ENCODE results near the gene TMEM18. TPM values are rescaled to one million over a fixed set of nuclear protein-coding genes. Genes with fewer than 3 reads are reported as not detected.

Gene TMEM18
- total RNA-seq, 4 donors from 2014 or later = 15.1 to 20.5 (median 17.1) TPM

- intact Hi-C loops (cut with DNase I; ENCODE audit: low total_unique reads) = no loop called here
- TF ChIP-seq CTCF (IDR thresholded peaks at IDR 0.05) (no peak), POLR2A (IDR thresholded peaks at IDR 0.05) (no peak)
- no peak overlapping the region for H3K4me3 ChIP-seq (ENCODE audit: low read depth, poor library complexity, severe bottlenecking)
- DNase-seq (ENCODE audit: low spot score in 2 of 2) = no peak
- WGBS, 2 donors = 72% methylated on average over 11 of the region's 11 CpGs
These were observed 19.9 kb upstream of the TMEM18 start for GRCh38 chr2:696999-697627.

- no peak overlapping the region for H3K4me3 ChIP-seq (ENCODE audit: low read depth, poor library complexity, severe bottlenecking)
- DNase-seq (ENCODE audit: low spot score in 2 of 2) = no peak
- 71 to 83% methylated on average over 5 of the region's 5 CpGs for WGBS, 2 donors
- intact Hi-C loops (cut with DNase I; ENCODE audit: low total_unique reads) = no loop called here
- TF ChIP-seq POLR2A (IDR thresholded peaks at IDR 0.05) (no peak), CTCF (IDR thresholded peaks at IDR 0.05) (no peak)
These were observed 19.3 kb upstream of the TMEM18 start for GRCh38 chr2:696463-696862.

- TF ChIP-seq CTCF (IDR thresholded peaks at IDR 0.05) (no peak), POLR2A (IDR thresholded peaks at IDR 0.05) (no peak)
- WGBS, 2 donors = 36 to 42% methylated on average over 6 of the region's 6 CpGs
- DNase-seq (ENCODE audit: low spot score in 2 of 2) = peak in 1 of 2 donors; percentile 85
- intact Hi-C loops (cut with DNase I; ENCODE audit: low total_unique reads) = no loop called here
- no peak overlapping the region for H3K4me3 ChIP-seq (ENCODE audit: low read depth, poor library complexity, severe bottlenecking)
These were observed 17.8 kb upstream of the TMEM18 start for GRCh38 chr2:694906-695510.

- no peak overlapping the region for H3K4me3 ChIP-seq (ENCODE audit: low read depth, poor library complexity, severe bottlenecking)
- intact Hi-C loops (cut with DNase I; ENCODE audit: low total_unique reads) = no loop called here
- WGBS, 2 donors = 62 to 64% methylated on average over 2 of the region's 2 CpGs
- TF ChIP-seq POLR2A (IDR thresholded peaks at IDR 0.05) (no peak), CTCF (IDR thresholded peaks at IDR 0.05) (no peak)
- DNase-seq (ENCODE audit: low spot score in 2 of 2) = no peak
These were observed 17.0 kb upstream of the TMEM18 start for GRCh38 chr2:694174-694573.

- no peak for DNase-seq (ENCODE audit: low spot score in 2 of 2)
- H3K4me3 ChIP-seq (ENCODE audit: low read depth, poor library complexity, severe bottlenecking) = no peak overlapping the region
- 91% methylated on average over 7 of the region's 7 CpGs for WGBS, 2 donors
- TF ChIP-seq POLR2A (IDR thresholded peaks at IDR 0.05) (no peak), CTCF (IDR thresholded peaks at IDR 0.05) (no peak)
- intact Hi-C loops (cut with DNase I; ENCODE audit: low total_unique reads) = no loop called here
These were observed 16.4 kb upstream of the TMEM18 start for GRCh38 chr2:693606-694005.

GRCh38 chr2:692767-693166 lies 15.6 kb upstream of the TMEM18 start:
- no peak for DNase-seq (ENCODE audit: low spot score in 2 of 2)
- no peak for TF ChIP-seq POLR2A (IDR thresholded peaks at IDR 0.05)
- no peak for TF ChIP-seq CTCF (IDR thresholded peaks at IDR 0.05)
- no peak overlapping the region for H3K4me3 ChIP-seq (ENCODE audit: low read depth, poor library complexity, severe bottlenecking)
- WGBS, 2 donors = 79 to 82% methylated on average over 8 of the region's 8 CpGs
- intact Hi-C loops (cut with DNase I; ENCODE audit: low total_unique reads) = no loop called here

All from lower leg skin (tissue), 4 donors.